Measurements from ENCODE around the gene ASB6.
"Not testable (repeated sequence)": the region's sequence is repeated elsewhere in the genome, so short reads cannot be mapped to it uniquely, and the experiment has no call there.

The ASB6 gene

DNA sequence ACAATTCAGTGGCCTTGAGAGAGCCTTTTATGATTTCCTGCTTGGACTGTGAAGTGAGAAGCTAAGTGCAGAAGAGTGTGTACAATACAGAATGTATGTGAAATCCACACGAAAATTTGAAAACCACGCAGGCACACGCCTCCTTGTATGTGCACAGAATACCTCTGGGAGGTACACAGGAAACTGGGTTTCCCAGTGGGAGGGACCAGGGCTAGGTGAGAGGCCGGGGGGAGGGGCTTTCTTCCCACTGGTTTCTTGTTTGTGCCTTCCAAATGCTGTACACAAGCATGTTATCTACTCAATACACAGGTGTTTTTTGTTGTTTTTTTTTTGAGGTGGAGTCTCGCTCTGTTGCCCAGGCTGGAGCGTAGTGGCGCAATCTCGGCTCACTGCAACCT, 37.2 kb downstream of the ASB6 start:
- no peak for DNase-seq

DNA sequence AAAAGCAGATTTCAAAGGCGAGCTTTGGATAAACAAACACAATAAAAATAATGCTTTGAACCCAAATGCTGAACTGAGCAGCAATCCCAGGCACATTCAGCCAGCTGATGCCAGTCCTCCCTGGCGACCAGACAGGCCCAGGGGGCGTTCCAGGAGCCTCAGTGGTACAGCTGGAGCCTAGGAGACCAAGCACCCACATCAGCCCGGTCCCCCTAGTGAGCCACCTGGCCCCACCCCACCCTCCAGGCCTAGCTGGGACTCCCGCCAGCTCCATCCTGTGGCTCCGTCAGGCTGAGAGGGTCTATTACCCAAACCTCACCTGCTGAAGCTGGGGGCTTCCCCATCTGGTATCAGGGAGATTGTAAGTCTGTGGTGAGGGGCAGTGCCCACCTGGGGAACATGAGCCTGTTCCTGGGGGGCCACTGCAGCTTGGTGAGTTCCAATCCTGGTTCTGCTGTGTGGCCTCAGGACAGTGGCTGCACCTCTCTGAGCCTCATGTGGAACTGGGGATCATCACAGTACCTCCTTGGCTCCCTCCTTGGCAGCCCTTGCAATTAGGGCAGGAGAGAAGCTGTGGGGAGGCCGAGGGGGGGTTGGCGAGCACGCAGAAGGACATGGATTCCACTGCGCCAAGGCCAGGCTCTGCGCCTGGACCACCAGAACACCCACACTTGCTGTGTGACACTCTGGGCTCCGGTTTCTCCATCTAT, 37.7 kb downstream of the ASB6 start:
- DNase-seq = no peak

DNA sequence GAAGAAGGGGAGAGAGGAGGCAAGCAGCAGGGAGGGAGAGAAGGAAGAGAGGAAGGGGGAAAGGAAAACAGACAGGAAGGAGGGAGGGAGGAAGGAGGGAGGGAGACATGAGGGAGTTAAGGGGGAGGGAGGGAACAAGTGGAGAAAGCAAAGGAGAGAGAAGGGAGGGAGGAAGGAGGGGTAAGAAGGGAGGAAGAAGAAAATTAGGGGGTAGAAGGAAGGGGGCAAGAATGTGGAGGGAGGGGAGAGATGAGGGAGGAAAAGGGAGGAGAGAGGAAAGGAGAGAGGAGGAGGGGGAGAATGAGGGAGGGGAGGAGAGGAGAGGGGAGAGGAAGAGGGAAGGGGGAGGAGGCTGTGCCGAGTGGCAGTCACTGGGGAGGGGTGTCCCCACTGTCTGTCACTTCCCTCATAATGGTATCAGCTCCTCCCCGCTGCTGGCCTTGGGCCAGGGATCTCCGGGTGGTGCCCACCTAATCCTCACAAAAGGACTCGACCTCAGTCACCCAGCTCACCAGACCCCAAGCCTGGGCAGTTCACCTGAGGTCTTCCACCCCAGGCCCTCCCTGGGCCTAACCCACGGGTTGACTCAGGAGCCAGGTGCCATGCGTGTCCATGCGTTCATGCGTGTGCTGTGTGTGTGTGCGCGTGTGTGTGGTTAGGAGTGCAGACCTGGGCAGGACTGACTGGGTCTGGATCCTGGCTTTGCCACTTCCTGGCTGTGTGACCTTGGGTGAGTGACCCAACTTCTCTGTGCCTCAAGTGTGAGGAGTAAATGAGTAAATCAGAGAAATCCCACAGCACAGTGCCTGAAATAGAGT, 39.1 kb downstream of the ASB6 start:
- DNase-seq = no peak

DNA sequence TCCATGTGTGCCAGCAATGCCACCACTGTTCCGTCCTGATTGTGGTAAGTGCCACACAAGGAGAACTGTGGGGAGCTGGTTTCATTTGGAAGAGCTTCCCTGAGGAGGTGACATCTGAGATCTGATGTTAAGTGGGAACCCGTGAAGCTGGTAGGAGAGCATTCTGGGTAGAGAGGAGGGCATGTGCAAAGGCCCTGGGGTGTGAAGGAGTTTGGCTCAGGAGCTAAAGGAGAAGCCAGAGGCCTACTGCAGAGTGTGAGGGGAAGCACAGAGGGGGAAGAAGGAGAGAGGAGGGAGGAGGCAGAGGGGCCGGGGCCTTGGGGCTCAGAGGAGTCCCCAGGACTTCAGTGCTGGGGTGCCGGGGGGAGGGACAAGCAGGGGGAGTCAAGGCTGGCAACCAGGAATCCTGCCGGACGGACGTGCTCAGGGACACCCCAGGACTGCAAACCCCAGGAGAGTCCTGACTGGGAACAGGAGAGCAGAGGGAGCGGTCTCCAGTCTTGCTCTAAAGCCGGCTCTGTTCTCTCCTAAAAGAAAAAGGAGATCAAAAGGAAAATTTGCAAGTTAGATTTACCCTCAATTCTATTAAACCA, 40.8 kb downstream of the ASB6 start:
- DNase-seq = no peak

DNA sequence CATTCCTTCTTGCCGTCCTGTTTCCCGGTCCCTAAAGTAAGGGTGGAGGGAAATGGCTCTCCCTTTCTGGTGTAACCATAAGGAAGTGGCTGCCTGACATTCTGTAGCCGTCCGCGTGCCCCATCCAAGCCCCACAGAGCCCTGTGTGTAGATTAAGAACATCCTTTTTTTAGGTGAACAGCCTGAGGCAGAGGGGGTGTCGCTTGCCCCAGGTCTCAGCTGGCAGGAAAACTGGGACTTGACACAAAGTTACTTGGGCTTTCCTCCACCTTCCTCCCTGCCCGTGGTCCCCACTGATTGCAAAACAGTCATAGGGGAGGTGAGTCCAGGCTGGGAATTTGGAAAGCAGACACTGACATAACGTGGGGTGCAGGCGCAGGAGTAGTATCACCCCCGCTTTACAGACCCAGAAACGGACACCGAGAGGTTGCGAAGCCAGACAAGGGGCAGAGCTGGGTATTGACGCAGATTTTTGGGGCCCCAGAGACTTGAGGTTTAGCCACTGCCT, 43.8 kb downstream of the ASB6 start:
- no peak for DNase-seq

DNA sequence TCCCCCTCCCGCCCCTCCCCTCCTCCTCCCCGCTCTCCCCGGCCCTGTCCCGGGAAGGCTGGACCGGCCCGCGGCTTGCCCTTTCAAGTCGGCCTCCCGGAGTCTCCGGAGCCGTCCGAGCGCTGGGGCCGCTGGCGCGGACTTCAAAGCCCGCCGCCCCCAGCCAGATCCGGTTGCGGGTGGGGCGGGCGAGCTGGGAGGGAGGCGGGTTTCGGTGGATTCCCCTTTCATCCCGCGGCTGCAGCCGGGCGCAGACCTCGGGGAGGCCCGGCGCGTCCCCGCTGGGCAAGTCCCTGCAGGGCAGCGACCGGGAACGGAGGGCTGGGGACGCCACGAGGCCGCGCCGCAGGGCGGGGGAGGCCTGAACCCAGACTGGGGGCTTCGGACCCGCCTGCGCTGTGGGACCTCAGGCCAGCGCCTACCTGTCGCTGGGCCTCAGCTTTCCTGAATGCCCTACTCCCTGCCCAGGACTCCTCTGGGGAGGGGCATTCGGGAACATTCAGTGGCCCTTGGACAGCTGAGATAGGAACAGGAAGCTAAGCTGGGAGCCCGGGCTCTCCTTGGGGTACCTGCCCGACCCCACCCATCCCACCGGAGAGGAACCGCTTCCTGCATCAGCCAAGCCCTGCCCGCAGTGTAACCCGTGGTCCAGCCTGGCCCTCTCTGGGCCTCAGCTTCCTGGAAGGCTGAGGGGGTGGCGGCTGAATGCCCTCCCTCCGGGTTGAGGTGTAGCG, 44.4 kb downstream of the ASB6 start:
- DNase-seq = no peak

DNA sequence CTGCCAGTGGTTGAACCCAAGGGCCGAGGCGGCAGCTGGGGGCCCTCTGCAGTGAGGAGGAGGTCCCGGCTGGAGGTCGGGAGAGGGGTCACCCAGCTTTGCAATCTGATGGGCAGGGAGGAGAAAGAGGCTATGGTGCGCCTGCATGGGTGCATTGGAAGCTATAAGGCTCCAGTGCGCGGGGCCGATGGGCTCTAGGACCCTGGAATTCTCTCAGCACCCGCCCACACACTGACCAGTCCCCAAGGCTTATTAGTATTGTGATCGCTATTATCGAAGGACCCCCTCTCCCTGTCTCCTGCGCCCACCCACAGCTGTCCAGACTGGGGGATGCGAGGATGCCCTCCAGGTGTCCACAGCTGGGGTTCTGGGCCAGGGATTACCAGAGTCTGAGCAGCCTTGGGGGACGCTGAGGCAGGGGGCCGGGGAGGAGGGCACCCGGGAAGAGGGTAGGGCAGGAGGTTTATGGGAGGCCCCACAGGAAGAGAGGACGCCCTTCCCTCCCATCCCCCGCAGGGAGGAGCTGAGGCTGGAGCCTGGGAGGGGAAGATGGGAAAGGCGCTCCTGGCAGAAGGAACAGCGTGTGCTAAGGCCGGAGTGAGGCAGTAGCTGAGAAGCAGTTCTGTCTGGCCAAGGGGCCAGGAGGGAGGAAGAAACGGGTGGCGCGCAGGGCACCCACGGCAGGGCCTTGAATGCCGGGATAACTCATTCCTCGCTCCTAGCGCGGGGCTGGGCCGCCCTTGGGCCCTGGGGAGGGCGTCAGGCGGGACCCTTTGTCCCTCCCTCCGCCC, 45.2 kb downstream of the ASB6 start:
- no peak for DNase-seq

DNA sequence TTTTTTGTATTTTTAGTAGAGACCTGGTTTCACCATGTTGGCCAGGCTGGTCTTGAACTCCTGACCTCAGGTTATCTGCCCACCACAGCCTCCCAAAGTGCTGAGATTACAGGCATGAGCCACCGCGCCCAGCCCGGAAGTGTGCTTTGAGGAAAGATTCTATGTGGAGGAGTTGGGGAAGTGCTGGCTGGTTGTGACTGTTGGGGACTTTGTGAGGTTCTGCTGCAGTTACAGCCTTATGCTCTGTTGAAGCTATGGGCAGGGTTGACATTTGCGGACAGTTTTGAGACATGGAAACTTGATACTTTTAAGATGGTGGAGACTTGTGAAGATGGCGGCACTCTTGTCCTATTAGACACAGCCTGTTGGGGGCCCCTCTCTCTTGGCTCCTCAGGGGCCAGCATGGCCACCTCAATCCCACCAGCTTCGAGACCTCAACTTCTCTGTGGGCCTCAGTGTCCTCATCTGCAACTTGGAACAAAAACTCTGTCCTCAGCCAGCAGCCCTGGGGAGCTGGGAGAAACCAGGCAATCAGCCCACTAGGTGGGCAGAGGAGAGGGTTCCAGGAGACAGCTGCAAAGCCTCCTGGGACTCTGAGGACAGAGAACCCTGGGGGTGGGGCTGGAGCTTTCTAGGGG, 45.9 kb downstream of the ASB6 start:
- DNase-seq = no peak

DNA sequence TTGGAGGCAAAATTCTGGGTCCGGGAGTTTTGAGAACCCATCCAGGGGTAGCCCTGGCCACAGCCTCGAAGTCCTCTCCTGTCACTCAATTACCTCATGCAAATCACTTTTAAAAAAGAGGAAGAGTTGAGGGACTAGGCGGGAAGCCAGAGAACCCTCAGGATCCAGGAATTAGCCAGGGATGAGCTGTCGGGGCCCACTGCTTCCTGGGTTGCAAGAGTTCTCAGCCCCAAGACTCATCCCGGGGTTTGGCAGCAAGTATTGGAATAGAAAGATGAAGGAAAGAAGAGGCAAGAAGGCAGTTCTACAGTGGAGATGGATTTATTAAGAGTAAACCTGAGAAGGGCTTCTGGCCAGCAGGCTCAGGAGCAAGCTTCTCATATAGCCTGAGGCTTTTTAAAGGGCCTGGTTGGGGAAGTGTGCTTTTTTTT, 46.6 kb downstream of the ASB6 start:
- no peak for DNase-seq

DNA sequence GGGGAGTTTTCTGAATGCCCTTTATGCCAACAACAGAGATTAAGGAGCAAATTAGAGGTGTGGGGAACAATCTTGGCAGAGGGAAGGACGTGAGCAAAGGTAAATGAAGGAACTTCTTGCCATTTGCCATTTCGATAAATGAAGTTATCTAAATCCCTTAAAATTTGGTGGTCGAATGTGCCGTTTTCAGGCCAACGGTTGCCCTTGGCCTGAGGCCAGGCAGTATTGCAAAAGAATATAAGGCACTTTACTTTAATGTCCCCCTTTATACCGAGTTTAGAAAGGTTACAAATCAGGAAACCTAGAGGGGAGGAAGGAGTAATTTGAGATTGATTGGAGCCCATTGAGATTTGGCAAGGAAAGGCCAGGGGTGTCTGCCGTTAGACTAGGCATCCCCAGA, 47.3 kb downstream of the ASB6 start:
- DNase-seq = no peak

DNA sequence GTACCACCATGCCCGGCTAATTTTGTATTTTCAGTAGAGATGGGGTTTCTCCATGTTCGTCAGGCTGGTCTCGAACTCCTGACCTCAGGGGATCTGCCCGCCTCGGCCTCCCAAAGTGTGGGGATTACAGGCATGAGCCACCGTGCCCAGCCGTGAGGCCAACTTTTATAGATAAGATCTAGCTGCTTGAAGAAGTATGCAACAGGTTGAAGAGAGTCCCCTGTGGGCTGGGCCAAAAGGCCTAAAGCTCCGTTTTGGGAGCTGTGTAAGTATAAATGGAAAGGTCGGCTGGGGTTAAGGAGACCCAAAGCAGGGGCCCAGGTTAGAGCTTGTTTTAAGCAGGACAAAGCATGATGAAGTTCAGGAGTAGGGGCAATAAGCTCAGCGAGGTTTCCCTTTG, 49.2 kb downstream of the ASB6 start:
- DNase-seq = not testable (repeated sequence)

DNA sequence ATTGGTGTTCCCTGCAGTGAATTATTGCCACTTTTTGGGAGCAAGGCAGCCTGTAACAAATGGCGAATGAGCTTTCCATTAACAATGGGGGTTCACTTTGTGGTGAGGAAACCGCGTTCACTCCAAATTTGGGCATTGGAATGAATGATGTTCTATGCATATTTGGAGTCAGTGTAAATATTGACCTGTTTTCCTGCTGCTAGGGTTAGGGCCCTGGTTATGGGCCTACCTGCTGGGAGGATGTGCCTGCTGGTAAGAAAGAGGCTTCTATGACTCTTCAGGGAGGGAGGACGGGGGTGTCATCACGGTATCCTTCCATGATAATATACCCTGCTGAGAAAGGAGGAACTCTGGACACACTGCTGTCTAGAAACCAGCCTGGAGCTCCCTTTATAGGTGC, 50.0 kb downstream of the ASB6 start:
- no peak for DNase-seq

DNA sequence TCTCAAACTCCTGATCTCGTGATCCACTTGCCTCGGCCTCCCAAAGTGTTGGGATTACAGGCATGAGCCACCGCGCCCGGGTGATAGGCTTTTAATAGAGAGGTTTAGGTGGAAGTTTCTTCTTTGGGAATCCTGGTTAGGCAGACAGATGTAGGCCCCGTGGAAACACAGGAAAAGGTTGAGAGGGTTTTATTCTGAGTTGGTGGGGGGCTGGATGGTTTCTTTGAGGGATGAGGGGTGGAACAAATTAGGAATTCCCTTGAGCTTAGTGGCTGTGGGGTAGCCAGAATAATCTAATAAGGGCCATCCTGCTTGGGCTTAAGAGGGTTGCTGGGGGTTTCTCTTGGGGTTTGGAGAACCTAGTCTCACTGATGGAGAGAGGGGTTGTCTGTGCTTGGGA, 51.5 kb downstream of the ASB6 start:
- DNase-seq = no peak

DNA sequence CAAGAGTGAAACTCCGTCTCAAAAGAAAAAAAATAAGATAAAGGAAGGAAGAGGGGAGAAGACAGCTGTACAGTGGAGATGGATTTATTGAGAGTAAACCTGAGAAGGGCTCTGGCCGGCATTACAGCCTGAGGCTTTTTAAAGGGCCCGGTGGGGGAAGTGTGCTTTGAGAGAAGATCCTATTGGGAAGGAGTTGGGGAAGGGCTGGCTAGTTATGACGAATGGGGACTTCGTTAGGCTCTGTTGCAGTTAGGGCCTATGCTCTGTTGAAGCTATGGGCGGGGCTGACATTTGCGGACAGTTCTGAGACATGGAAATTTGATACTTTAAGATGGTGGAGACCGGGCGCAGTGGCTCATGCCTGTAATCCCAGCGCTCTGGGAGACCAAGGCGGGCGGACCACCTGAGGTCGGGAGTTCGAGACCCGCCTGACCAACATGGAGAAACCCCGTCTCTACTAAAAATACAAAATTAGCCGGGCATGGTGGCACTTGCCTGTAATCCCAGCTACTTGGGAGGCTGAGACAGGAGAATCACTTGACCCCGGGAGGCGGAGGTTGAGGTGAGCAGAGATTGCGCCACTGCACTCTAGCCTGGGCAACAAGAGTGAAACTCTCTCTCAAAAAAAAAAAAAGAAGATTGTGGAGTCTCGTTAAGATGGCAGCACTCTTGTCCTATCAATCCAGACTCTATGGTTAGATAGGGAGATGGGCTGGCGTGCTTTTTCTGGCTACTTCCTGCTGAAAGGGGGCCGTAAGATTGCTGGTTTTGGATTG, 54.3 kb downstream of the ASB6 start:
- no peak for DNase-seq

DNA sequence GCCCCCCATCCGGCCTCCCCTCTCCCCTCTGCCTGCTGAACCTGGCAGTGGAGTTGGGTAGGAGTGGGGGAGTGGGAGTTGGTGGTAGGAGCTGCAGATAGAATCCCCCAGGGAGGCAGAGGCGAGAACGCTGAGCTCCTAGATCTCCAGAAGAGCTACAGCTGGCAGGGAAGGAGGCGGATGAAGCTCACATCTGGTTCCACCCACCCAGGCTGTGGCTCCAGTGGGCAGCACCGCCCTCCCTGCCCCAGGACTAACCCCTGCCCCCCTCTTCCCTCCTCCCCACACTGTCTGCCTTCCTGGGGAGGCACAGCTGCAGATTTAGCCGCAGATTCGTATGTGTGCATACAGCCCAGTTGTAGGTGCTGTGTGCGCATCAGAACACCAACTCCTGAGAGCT, 55.3 kb downstream of the ASB6 start:
- no peak for DNase-seq

DNA sequence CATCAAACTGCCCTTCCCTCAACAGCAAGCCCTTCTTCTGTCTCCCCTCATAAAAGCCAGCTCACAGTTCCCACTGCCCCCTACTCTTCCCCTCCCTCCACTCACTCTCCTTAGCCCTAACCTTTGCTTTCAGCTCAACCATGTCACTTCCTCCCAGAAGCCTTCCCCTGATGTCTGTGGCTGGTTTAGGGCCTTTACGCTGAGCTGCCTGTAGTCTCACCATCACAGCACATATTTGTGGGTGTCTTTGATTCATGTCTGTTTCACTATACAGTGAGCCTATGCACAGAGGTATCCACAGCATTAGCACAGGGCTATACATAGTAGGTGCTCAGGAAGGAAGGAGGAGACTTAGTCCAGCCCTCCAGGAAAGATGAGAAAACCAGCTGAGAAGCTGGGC, 55.7 kb downstream of the ASB6 start:
- DNase-seq = no peak

DNA sequence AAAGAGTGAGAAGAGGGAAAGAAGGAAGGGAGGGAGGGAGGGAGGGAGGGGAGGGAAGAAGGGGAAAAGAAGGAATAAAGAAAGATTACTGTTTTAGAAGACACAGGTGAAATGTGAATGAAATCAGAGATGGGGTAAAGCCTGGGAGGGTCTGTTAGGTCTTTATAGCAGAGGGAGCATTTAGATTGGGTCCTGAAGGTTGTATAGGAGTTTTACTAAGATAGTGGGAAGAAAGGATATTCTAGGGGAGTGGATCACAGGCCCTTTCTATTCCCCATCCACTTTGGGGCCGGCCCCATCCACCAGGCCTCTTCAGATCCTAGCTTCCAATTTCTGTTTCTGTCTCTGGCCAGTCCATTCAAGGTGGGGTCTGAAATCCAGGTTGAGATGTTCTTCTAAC, 56.6 kb downstream of the ASB6 start:
- no peak for DNase-seq
